Mononuclear cell (primary cell): ENCODE measurements around the gene NAA60. TPM values are rescaled to one million over a fixed set of nuclear protein-coding genes. Genes with fewer than 3 reads are reported as not detected.
"Not testable (repeated sequence)": the region's sequence is repeated elsewhere in the genome, so short reads cannot be mapped to it uniquely, and the experiment has no call there.

Experiments used
- H3K27me3 ChIP-seq: 2 replicates; pipeline ENCODE4 v1.6.0; 2011; ENCODE audit warnings: low read length, control low read depth; ENCODE audit not compliant: insufficient read depth
- H3K4me1 ChIP-seq: 2 replicates; pipeline ENCODE4 v1.5.1; 2011; ENCODE audit warnings: mild to moderate bottlenecking, low read length, control low read depth; ENCODE audit not compliant: insufficient read depth
- H3K4me3 ChIP-seq: 2 replicates; pipeline ENCODE4 v1.5.1; 2011; ENCODE audit warnings: mild to moderate bottlenecking, low read length, moderate library complexity
- H3K9me3 ChIP-seq: 2 replicates; pipeline ENCODE4 v1.5.1; 2011; ENCODE audit warnings: low read depth, mild to moderate bottlenecking, control low read depth, low read length
- total RNA-seq: library from RNA; depleted of rRNA; stranded (reverse); fragments of >200 nt; gene quantifications from one replicate; pipeline ENCODE4 v1.2.3, GENCODE V29; 2012

NAA60 gene
- total RNA-seq, 1 donor = 19.4 TPM

DNA sequence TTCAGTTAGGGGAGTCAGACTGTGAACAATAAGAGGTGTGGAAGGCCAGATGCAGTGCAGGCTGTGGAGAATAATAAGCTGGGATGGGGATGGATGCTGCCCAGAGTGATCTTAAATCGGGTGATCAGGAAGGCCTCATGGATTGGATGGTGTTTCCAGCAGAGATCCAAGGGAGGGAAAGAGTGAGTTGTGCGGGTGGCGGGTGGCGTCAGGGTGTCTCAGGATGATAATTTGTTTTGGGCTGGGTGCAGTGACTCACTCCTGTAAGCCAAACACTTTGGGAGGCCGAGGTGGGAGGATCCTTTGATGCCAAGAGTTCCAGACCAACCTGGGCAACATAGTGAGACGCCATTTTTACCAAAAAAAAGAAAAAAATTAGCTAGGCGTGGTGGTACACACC lies 65.3 kb downstream of the NAA60 start:
- Histone ChIP-seq H3K27me3 (no peaks in the 10 kb centered on the region), H3K9me3 (no peaks in the 10 kb centered on the region), H3K4me3 (no peak overlapping the region), H3K4me1 (peaks cover 22% of the 10 kb centered on the region)

GRCh38 chr16:3509470-3509928 lies 66.0 kb downstream of the NAA60 start:
- Histone ChIP-seq H3K4me1 (peaks cover 22% of the 10 kb centered on the region), H3K4me3 (no peak overlapping the region), H3K27me3 (no peaks in the 10 kb centered on the region), H3K9me3 (no peaks in the 10 kb centered on the region)

DNA sequence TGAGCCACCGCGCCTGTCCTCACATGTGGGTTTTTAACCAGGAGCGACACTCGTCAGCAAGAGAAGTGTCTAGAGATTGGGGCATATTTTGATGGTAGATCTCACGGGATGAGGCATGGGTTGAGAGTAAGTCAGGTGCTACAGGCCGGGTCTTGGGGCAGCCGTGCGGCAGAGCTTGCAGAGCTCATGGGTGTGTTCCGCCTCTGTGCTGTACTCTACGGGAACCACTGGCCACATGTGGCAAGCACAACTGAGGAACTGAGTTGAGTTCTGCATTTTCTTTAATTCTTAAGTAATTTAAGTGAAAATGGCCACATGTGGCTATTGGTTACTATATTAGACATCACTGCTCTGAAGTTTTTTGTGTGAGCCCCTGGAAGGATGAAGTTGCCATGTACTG lies 66.9 kb downstream of the NAA60 start:
- Histone ChIP-seq H3K27me3 (no peaks in the 10 kb centered on the region), H3K4me3 (no peak overlapping the region), H3K4me1 (peaks cover 22% of the 10 kb centered on the region), H3K9me3 (no peaks in the 10 kb centered on the region)

DNA sequence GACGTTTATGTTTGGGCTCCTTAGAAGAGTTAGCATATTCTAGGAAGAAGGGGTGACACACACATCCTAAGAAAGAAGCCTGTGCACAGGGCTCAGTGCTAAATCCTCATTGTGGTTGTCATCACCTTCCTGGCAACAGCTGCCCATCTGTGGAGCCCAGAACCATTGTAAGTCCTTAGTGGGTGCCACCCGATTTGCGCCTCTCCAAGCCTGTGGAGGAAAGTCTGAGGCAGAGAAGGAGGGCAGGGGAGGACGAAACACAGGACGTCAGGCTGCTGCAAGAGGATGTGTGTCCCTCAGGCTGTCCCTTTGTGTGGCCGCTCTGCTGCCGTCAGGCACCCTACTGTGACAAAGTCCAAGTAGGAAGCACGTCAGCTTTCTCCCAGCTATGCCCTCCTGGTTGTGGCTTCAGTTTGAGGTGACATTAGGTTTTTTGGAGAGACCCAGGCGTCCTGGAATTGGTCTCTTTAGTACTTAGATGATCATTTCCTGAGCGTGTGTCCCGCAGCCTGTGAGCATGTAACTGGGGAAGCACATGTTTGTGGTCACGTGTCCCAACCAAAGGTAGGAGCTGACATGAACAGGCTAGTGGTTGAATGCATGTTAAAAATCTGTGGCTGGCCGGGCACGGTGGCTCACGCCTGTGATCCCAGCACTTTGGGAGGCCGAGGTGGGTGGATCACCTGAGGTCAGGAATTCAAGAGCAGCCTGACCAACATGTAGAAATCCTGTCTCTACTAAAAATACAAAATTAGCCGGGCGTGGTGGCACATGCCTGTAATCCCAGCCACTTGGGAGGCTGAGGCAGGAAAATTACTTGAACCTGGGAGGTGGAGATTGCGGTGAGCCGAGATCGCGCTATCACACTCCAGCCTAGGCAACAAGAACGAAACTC lies 68.1 kb downstream of the NAA60 start:
- no peaks in the 10 kb centered on the region for H3K27me3 ChIP-seq
- H3K4me1 ChIP-seq = peaks cover 22% of the 10 kb centered on the region
- H3K9me3 ChIP-seq = no peaks in the 10 kb centered on the region
- no peak overlapping the region for H3K4me3 ChIP-seq

DNA sequence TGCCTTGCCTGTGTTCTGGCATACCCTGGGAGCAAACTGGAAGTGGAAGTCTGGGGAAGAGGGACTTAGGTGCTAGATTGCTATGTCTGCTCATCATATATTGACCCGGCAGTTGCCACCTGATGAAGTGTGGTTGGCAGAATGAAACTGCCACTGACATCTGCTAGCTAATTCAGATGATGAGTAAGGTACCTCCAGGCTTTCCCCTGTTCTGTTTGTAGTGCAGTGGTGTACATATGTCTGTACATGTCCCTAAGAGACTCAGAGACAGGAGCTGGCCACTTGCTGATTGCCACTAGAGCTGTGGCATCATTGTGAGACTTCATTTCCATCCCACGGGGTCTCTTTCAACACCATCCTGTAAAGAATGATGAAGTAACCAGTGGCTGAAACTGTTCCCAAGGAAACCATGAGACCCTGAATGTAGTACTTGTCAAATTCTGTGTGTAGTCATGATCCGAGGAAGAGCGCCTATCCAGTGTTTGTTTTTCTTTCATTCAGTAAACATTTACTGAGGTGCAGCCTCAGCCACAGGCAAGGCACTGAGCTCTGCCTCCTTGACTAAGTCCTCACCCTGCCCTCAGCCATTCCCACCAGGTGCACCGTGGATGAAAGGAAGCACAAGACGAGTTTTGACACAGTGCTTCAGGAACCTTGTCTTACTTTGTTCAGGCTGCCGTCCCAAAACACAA lies 70.6 kb downstream of the NAA60 start:
- Histone ChIP-seq H3K27me3 (no peaks in the 10 kb centered on the region), H3K9me3 (no peaks in the 10 kb centered on the region), H3K4me3 (no peak overlapping the region), H3K4me1 (peaks cover 18% of the 10 kb centered on the region)

GRCh38 chr16:3514621-3515020 lies 71.1 kb downstream of the NAA60 start:
- Histone ChIP-seq H3K9me3 (no peaks in the 10 kb centered on the region), H3K4me1 (peaks cover 14% of the 10 kb centered on the region), H3K4me3 (no peak overlapping the region), H3K27me3 (no peaks in the 10 kb centered on the region)

- no peak overlapping the region for H3K4me3 ChIP-seq
- H3K9me3 ChIP-seq = no peaks in the 10 kb centered on the region
- no peaks in the 10 kb centered on the region for H3K27me3 ChIP-seq
- H3K4me1 ChIP-seq = peaks cover 5% of the 10 kb centered on the region
Measured at GRCh38 chr16:3515897-3516296, 72.4 kb downstream of the NAA60 start.

DNA sequence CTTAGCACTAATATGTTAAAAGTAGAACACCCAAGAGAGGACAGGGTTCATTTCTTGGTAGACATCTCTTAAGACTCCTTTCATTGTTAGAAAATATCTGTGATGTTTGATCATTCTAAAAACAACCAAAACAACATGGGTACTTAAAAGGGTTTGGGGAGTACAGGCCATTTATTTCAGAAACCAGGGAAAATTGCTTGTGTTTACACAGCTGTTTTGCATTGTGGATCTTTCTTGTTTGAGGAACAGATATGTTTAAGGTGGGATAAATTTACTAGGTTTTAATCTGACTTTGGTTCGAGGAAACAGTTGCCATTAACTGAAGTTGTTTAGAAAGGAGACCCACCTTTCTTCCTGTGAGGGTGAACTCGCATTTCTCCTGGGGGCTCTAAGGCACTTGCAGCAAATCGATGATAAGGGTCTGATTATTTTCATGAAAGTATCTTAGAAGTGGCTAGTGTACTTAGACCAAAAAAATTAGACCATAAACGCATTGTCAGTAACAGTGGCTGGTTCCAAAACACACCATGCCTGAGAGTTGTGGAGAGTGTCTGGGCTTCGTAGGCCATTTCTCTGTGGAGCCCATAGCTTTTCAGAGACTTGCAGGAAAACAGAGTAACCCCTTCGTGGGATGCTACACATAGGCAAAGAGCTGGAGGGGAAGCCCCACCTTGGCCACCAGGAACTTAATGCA lies 75.0 kb downstream of the NAA60 start:
- Histone ChIP-seq H3K4me1 (no peaks in the 10 kb centered on the region), H3K4me3 (no peak overlapping the region), H3K27me3 (no peaks in the 10 kb centered on the region), H3K9me3 (no peaks in the 10 kb centered on the region)

DNA sequence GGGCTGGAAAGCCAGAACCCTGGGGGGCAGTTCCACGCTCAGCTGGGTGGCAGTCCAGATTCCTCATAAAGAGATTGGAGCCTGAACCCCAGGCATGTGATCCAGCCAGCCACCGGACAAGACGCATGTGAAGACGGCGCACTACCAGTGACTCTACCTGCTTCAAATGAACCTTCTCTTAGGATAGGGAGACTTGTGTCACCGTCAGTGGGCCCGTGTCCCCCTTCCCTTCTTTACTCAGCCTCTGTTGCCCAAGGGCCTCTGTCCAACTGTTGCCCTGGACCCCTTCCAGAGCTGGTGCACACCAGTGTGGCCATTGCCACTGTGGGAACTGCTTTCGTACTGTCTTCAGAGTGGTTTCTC lies 75.5 kb downstream of the NAA60 start:
- no peaks in the 10 kb centered on the region for H3K4me1 ChIP-seq
- H3K9me3 ChIP-seq = no peaks in the 10 kb centered on the region
- H3K4me3 ChIP-seq = no peak overlapping the region
- no peaks in the 10 kb centered on the region for H3K27me3 ChIP-seq

GRCh38 chr16:3519581-3519980 lies 76.1 kb downstream of the NAA60 start:
- Histone ChIP-seq H3K4me1 (no peaks in the 10 kb centered on the region), H3K27me3 (no peaks in the 10 kb centered on the region), H3K9me3 (no peaks in the 10 kb centered on the region), H3K4me3 (no peak overlapping the region)

- H3K27me3 ChIP-seq = no peaks in the 10 kb centered on the region
- no peaks in the 10 kb centered on the region for H3K9me3 ChIP-seq
- no peak overlapping the region for H3K4me3 ChIP-seq
- no peaks in the 10 kb centered on the region for H3K4me1 ChIP-seq
Measured at GRCh38 chr16:3520413-3520812, 76.9 kb downstream of the NAA60 start.

DNA sequence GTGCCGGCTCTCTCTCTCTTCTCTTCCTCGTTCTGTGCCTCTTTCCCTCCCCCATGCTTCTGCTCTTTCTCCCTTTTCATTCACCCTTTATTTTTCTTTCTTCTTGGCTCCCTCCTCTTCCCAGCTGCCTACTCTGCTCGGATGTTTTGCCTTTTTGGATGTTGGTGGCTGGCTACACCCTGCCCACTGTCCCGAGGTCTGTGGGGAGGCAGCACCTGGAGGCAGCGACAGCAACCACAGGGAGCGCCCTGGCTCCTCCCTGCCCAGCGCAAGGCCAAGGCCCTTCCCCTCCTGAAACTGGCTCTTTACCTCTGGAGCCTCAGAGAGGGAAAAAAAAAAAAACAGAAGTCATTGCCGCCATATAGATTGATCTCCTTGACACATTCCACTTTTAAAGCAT lies 77.4 kb downstream of the NAA60 start:
- no peaks in the 10 kb centered on the region for H3K27me3 ChIP-seq
- no peaks in the 10 kb centered on the region for H3K4me1 ChIP-seq
- no peaks in the 10 kb centered on the region for H3K9me3 ChIP-seq
- no peak overlapping the region for H3K4me3 ChIP-seq

GRCh38 chr16:3523281-3523680 lies 79.8 kb downstream of the NAA60 start:
- H3K4me3 ChIP-seq = no peak overlapping the region
- H3K27me3 ChIP-seq = no peaks in the 10 kb centered on the region
- H3K4me1 ChIP-seq = no peaks in the 10 kb centered on the region
- H3K9me3 ChIP-seq = no peaks in the 10 kb centered on the region

GRCh38 chr16:3525951-3526350 lies 82.5 kb downstream of the NAA60 start:
- Histone ChIP-seq H3K4me3 (no peak overlapping the region), H3K9me3 (no peaks in the 10 kb centered on the region), H3K27me3 (no peaks in the 10 kb centered on the region), H3K4me1 (no peaks in the 10 kb centered on the region)

GRCh38 chr16:3527216-3527829 lies 83.8 kb downstream of the NAA60 start:
- not testable (repeated sequence) for H3K4me1 ChIP-seq, H3K4me3 ChIP-seq, H3K9me3 ChIP-seq, H3K27me3 ChIP-seq
